ENCODE results near the gene GC. TPM values are rescaled to one million over a fixed set of nuclear protein-coding genes. Genes with fewer than 3 reads are reported as not detected.

GC gene
- total RNA-seq, 2 experiments from 2014 or later: not detected

- DNase-seq (ENCODE audit: low spot score): no peak
- TF ChIP-seq EZH2phosphoT487 (IDR thresholded peaks at IDR 0.05; ENCODE audit: borderline replicate concordance, low read depth, low read length): no peak
- TF ChIP-seq, protein P1, sequence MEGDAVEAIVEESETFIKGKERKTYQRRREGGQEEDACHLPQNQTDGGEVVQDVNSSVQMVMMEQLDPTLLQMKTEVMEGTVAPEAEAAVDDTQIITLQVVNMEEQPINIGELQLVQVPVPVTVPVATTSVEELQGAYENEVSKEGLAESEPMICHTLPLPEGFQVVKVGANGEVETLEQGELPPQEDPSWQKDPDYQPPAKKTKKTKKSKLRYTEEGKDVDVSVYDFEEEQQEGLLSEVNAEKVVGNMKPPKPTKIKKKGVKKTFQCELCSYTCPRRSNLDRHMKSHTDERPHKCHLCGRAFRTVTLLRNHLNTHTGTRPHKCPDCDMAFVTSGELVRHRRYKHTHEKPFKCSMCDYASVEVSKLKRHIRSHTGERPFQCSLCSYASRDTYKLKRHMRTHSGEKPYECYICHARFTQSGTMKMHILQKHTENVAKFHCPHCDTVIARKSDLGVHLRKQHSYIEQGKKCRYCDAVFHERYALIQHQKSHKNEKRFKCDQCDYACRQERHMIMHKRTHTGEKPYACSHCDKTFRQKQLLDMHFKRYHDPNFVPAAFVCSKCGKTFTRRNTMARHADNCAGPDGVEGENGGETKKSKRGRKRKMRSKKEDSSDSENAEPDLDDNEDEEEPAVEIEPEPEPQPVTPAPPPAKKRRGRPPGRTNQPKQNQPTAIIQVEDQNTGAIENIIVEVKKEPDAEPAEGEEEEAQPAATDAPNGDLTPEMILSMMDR (conservative IDR thresholded peaks at IDR 0.05; ENCODE audit: low read length): no peak
- H3K27ac ChIP-seq (ENCODE audit: low read depth, low read length, poor library complexity, severe bottlenecking): no peak overlapping the region
- H3K4me3 ChIP-seq (ENCODE audit: low read depth, low read length, poor library complexity, severe bottlenecking): no peak overlapping the region
- intact Hi-C loops (cut with micrococcal nuclease; ENCODE audit: unreplicated experiment): no loop called here
- no peaks in the 10 kb centered on the region for H3K9me2 ChIP-seq (ENCODE audit: insufficient read depth, low read length)
- no peaks in the 10 kb centered on the region for H3K9me3 ChIP-seq (ENCODE audit: low read length)
- CTCF ChIA-PET (ENCODE audit: unreplicated experiment): no interaction called here
- POLR2A ChIA-PET: no interaction called here
- H4K20me1 ChIP-seq (ENCODE audit: insufficient read depth, low read length): no peaks in the 10 kb centered on the region
- no TSS peak for BruUV-seq (replicated peaks)
- no peak overlapping the region for H2AFZ ChIP-seq (ENCODE audit: low read length)
- no peaks in the 10 kb centered on the region for H3K36me3 ChIP-seq (ENCODE audit: insufficient read depth, low read length)
- H3K4me1 ChIP-seq (ENCODE audit: insufficient read depth, low read length, poor library complexity, severe bottlenecking): no peaks in the 10 kb centered on the region
- H3K4me2 ChIP-seq (ENCODE audit: low read length): no peak overlapping the region
- H3K79me2 ChIP-seq (ENCODE audit: insufficient read depth, low read depth, low read length): no peaks in the 10 kb centered on the region
Measured at GRCh38 chr4:71697031-71697430, 86.8 kb downstream of the GC start.

GRCh38 chr4:71694961-71695360 lies 88.9 kb downstream of the GC start:
- TF ChIP-seq EZH2phosphoT487 (IDR thresholded peaks at IDR 0.05; ENCODE audit: borderline replicate concordance, low read depth, low read length): no peak
- TF ChIP-seq, protein P1 (conservative IDR thresholded peaks at IDR 0.05; ENCODE audit: low read length): no peak
- no peaks in the 10 kb centered on the region for H3K9me2 ChIP-seq (ENCODE audit: insufficient read depth, low read length)
- H4K20me1 ChIP-seq (ENCODE audit: insufficient read depth, low read length): no peaks in the 10 kb centered on the region
- ChIA-PET POLR2A (interaction anchor here (0.6 to 1.0 kb wide), 2 partner anchors 11 to 729 kb away, joined by 3 read pairs; no protein-coding TSS in a partner anchor), CTCF (ENCODE audit: unreplicated experiment) (no interaction called here)
- no peak overlapping the region for H3K27ac ChIP-seq (ENCODE audit: low read depth, low read length, poor library complexity, severe bottlenecking)
- H3K79me2 ChIP-seq (ENCODE audit: insufficient read depth, low read depth, low read length): no peaks in the 10 kb centered on the region
- no peak overlapping the region for H3K4me2 ChIP-seq (ENCODE audit: low read length)
- intact Hi-C loops (cut with micrococcal nuclease; ENCODE audit: unreplicated experiment): no loop called here
- DNase-seq (ENCODE audit: low spot score): no peak
- no peaks in the 10 kb centered on the region for H3K4me1 ChIP-seq (ENCODE audit: insufficient read depth, low read length, poor library complexity, severe bottlenecking)
- no peak overlapping the region for H2AFZ ChIP-seq (ENCODE audit: low read length)
- no peak overlapping the region for H3K4me3 ChIP-seq (ENCODE audit: low read depth, low read length, poor library complexity, severe bottlenecking)
- H3K36me3 ChIP-seq (ENCODE audit: insufficient read depth, low read length): no peaks in the 10 kb centered on the region
- BruUV-seq (replicated peaks): no TSS peak
- no peaks in the 10 kb centered on the region for H3K9me3 ChIP-seq (ENCODE audit: low read length)

DNA sequence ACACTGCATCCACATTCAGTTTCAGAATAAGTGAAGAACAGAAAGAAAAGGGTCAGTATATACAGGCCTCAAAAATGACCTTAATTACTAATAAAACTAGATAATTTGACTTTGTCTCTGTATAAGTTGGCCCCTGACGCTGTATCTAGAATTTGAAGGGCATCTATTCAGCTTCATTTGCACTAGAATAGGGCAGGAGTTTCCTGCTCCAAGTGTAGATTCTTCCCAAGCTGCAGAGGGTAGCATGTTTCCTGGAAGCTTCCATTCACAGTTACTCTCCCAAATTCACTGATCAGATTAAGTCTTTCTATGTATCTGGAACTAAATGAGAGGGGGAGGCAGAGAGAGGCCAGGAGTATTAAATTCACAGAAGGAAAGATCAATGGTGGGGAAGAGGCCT lies 90.9 kb downstream of the GC start:
- CTCF ChIA-PET (ENCODE audit: unreplicated experiment): no interaction called here
- Histone ChIP-seq H3K9me3 (ENCODE audit: low read length) (no peaks in the 10 kb centered on the region), H2AFZ (ENCODE audit: low read length) (no peak overlapping the region), H3K36me3 (ENCODE audit: insufficient read depth, low read length) (no peaks in the 10 kb centered on the region), H4K20me1 (ENCODE audit: insufficient read depth, low read length) (no peaks in the 10 kb centered on the region), H3K79me2 (ENCODE audit: insufficient read depth, low read depth, low read length) (no peaks in the 10 kb centered on the region), H3K9me2 (ENCODE audit: insufficient read depth, low read length) (no peaks in the 10 kb centered on the region), H3K4me1 (ENCODE audit: insufficient read depth, low read length, poor library complexity, severe bottlenecking) (no peaks in the 10 kb centered on the region), H3K4me3 (ENCODE audit: low read depth, low read length, poor library complexity, severe bottlenecking) (no peak overlapping the region), H3K4me2 (ENCODE audit: low read length) (no peak overlapping the region), H3K27ac (ENCODE audit: low read depth, low read length, poor library complexity, severe bottlenecking) (no peak overlapping the region)
- TF ChIP-seq, protein P1 (conservative IDR thresholded peaks at IDR 0.05; ENCODE audit: low read length): no peak
- TF ChIP-seq EZH2phosphoT487 (IDR thresholded peaks at IDR 0.05; ENCODE audit: borderline replicate concordance, low read depth, low read length): no peak
- POLR2A ChIA-PET: interaction anchor here (0.7 kb wide), 1 partner anchor 890 kb away, joined by 3 read pairs; no protein-coding TSS in a partner anchor
- BruUV-seq (replicated peaks): no TSS peak
- intact Hi-C loops (cut with micrococcal nuclease; ENCODE audit: unreplicated experiment): no loop called here
- DNase-seq (ENCODE audit: low spot score): no peak
